Neural crest cell (in vitro differentiated cells): ENCODE results near the gene ZNF646. TPM values are rescaled to one million over a fixed set of nuclear protein-coding genes. Genes with fewer than 3 reads are reported as not detected.

Experiments used
- DNase-seq: peaks from one replicate; pipeline ENCODE4 v3.0.0; 2021; ENCODE audit warnings: low read depth, mixed read lengths, low spot score
- H3K27ac Mint-ChIP-seq: one replicate; pipeline ENCODE4 v1.8.0; 2021; ENCODE audit warnings: mild to moderate bottlenecking, mixed read lengths; ENCODE audit not compliant: unreplicated experiment
- H3K27me3 Mint-ChIP-seq: 2 replicates; pipeline ENCODE4 v1.8.0; 2021; ENCODE audit warnings: low read depth, mild to moderate bottlenecking, mixed read lengths
- H3K36me3 Mint-ChIP-seq: 2 replicates; pipeline ENCODE4 v1.8.0; 2021; ENCODE audit warnings: low read depth, mild to moderate bottlenecking, mixed read lengths
- H3K4me1 Mint-ChIP-seq: 2 replicates; pipeline ENCODE4 v1.8.0; 2021; ENCODE audit warnings: mixed read lengths
- H3K4me3 Mint-ChIP-seq: one replicate; pipeline ENCODE4 v1.8.0; 2021; ENCODE audit warnings: mild to moderate bottlenecking, mixed read lengths
- H3K9me3 Mint-ChIP-seq: 2 replicates; pipeline ENCODE4 v1.8.0; 2021; ENCODE audit warnings: mixed read lengths
- CTCF ChIP-seq: fragments of 200-600 bp; sonication (generic); conservative IDR thresholded peaks from 2 replicates; pipeline ENCODE4 v1.5.0; 2021; ENCODE audit warnings: antibody characterized with exemption, mild to moderate bottlenecking
- total RNA-seq: library from RNA; stranded (reverse); gene quantifications from 2 replicates; pipeline ENCODE4 v1.2.1, GENCODE V29; 2021

ZNF646 gene
- total RNA-seq, 1 donor from 2014 or later, result 32.4 TPM

DNA sequence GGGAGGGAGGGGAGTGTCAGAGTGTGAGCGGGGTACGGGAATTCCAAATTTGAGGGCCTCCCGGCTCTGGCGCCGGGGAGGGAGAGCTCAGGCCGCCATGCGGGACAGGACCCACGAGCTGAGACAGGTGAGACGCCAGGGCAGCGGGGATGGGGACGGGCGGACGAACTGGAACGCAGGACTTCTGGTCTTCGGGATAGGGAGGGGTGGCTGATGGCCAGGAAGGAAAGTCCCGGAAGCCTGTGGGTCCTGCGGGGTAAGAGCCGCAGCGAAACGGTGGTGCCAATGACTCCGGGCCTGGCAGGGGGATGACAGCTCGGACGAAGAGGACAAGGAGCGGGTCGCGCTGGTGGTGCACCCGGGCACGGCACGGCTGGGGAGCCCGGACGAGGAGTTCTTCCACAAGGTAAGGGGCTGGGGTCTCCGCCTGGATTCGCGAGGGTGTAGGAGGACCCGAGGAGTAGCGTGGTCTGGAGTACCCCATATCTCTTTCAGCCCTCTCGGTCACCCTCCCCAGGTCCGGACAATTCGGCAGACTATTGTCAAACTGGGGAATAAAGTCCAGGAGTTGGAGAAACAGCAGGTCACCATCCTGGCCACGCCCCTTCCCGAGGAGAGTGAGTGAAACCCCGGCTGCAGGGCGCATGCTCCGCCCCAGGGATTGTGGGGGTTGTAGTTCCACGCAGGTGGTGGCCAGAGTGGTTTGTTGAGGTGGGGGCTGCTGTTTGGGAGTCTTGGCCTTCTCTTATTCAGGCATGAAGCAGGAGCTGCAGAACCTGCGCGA, 40.3 kb upstream of the ZNF646 start:
- Mint-ChIP-seq H3K27me3 (no peaks in the 10 kb centered on the region), H3K9me3 (no peaks in the 10 kb centered on the region), H3K4me3 (peak overlapping the region; percentile 97), H3K36me3 (peaks cover 2% of the 10 kb centered on the region), H3K27ac (peak overlapping the region; percentile 84), H3K4me1 (peaks cover 16% of the 10 kb centered on the region)
- TF ChIP-seq CTCF, result no peak
- peak; percentile 78 for DNase-seq

DNA sequence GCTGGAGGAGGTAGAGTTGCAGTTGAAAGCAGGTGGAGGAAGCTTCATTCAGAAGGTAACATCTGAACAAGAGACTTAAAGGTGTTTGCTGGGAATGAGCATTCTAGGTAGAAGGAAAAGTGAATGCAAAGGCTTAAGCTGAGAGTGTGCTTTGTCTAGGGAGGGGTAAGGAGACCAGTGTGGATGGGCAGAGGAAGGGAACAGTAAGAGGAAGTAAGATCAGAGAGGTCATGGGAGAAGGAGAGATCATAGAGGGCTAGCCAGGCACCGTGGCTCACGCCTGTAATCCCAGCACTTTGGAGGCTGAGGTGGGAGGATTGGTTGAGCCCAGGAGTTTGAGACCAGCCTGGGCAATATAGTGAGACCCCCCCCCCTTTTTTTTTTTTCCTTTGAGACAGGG, 37.5 kb upstream of the ZNF646 start:
- H3K4me1 Mint-ChIP-seq, result peaks cover 16% of the 10 kb centered on the region
- DNase-seq, result no peak
- no peak for TF ChIP-seq CTCF
- H3K27me3 Mint-ChIP-seq, result no peaks in the 10 kb centered on the region
- no peak overlapping the region for H3K27ac Mint-ChIP-seq
- peaks cover 2% of the 10 kb centered on the region for H3K36me3 Mint-ChIP-seq
- peak overlapping the region; percentile 47 for H3K4me3 Mint-ChIP-seq
- no peaks in the 10 kb centered on the region for H3K9me3 Mint-ChIP-seq

GRCh38 chr16:31038993-31039392, 35.2 kb upstream of the ZNF646 start:
- peaks cover 2% of the 10 kb centered on the region for H3K36me3 Mint-ChIP-seq
- peak overlapping the region; percentile 23 for H3K4me3 Mint-ChIP-seq
- H3K4me1 Mint-ChIP-seq, result peaks cover 4% of the 10 kb centered on the region
- H3K27me3 Mint-ChIP-seq, result no peaks in the 10 kb centered on the region
- H3K27ac Mint-ChIP-seq, result no peak overlapping the region
- DNase-seq, result no peak
- TF ChIP-seq CTCF, result no peak
- H3K9me3 Mint-ChIP-seq, result no peaks in the 10 kb centered on the region

GRCh38 chr16:31042866-31043265, 31.4 kb upstream of the ZNF646 start:
- DNase-seq, result no peak
- Mint-ChIP-seq H3K4me3 (no peak overlapping the region), H3K4me1 (no peaks in the 10 kb centered on the region), H3K9me3 (no peaks in the 10 kb centered on the region), H3K27ac (no peak overlapping the region), H3K36me3 (no peaks in the 10 kb centered on the region), H3K27me3 (no peaks in the 10 kb centered on the region)
- no peak for TF ChIP-seq CTCF

DNA sequence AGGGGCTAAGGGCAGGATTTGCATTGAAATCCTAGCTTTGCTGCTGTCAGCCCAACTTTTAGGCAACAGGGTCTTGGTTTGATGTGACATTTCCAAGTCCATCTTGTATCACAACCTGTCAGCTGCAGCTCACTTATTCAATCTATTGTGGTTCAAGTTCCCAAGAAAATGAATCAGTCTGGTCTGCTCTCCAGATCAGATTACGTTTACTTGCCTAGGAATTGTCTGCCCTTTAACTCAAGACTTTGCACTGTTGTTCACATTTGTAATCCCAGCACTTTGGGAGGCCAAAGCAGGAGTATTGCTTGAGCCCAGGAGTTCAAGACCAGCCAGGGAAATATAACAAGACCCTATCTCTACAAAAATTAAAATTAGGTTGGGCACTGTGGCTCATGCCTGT, 30.9 kb upstream of the ZNF646 start:
- no peak for DNase-seq
- H3K27me3 Mint-ChIP-seq, result no peaks in the 10 kb centered on the region
- no peaks in the 10 kb centered on the region for H3K36me3 Mint-ChIP-seq
- H3K4me3 Mint-ChIP-seq, result no peak overlapping the region
- H3K4me1 Mint-ChIP-seq, result no peaks in the 10 kb centered on the region
- no peaks in the 10 kb centered on the region for H3K9me3 Mint-ChIP-seq
- TF ChIP-seq CTCF, result no peak
- no peak overlapping the region for H3K27ac Mint-ChIP-seq
